ENCODE results near the gene RIOK2. TPM values are rescaled to one million over a fixed set of nuclear protein-coding genes. Genes with fewer than 3 reads are reported as not detected.
"Not testable (repeated sequence)": the region's sequence is repeated elsewhere in the genome, so short reads cannot be mapped to it uniquely, and the experiment has no call there.

The RIOK2 gene
- total RNA-seq, 1 donor from 2014 or later, result 18.9 TPM

- no peak for DNase-seq (ENCODE audit: extremely low read depth, low read depth, low spot score)
Observed at GRCh38 chr5:97171703-97172102, 11.3 kb downstream of the RIOK2 start.

- no peak for DNase-seq (ENCODE audit: extremely low read depth, low read depth, low spot score)
Observed at GRCh38 chr5:97167435-97167834, 15.6 kb downstream of the RIOK2 start.

- DNase-seq (ENCODE audit: extremely low read depth, low read depth, low spot score), result no peak
Observed at GRCh38 chr5:97165726-97166125, 17.3 kb downstream of the RIOK2 start.

GRCh38 chr5:97164846-97165245, 18.2 kb downstream of the RIOK2 start:
- DNase-seq (ENCODE audit: extremely low read depth, low read depth, low spot score), result no peak

GRCh38 chr5:97163790-97164285, 19.2 kb downstream of the RIOK2 start:
- DNase-seq (ENCODE audit: extremely low read depth, low read depth, low spot score), result no peak

- DNase-seq (ENCODE audit: extremely low read depth, low read depth, low spot score), result no peak
Observed at GRCh38 chr5:97163360-97163764, 19.7 kb downstream of the RIOK2 start.

GRCh38 chr5:97162045-97162444, 21.0 kb downstream of the RIOK2 start:
- DNase-seq (ENCODE audit: extremely low read depth, low read depth, low spot score), result peak; percentile 80

- DNase-seq (ENCODE audit: extremely low read depth, low read depth, low spot score), result no peak
Observed at GRCh38 chr5:97157689-97158088, 25.4 kb downstream of the RIOK2 start.

- DNase-seq (ENCODE audit: extremely low read depth, low read depth, low spot score), result no peak
Observed at GRCh38 chr5:97151370-97151769, 31.7 kb downstream of the RIOK2 start.

- no peak for DNase-seq (ENCODE audit: extremely low read depth, low read depth, low spot score)
Observed at GRCh38 chr5:97150401-97150800, 32.6 kb downstream of the RIOK2 start.

GRCh38 chr5:97149709-97150108, 33.3 kb downstream of the RIOK2 start:
- DNase-seq (ENCODE audit: extremely low read depth, low read depth, low spot score), result no peak

GRCh38 chr5:97148288-97148687, 34.8 kb downstream of the RIOK2 start:
- DNase-seq (ENCODE audit: extremely low read depth, low read depth, low spot score), result no peak

- DNase-seq (ENCODE audit: extremely low read depth, low read depth, low spot score), result no peak
Observed at GRCh38 chr5:97143704-97144103, 39.3 kb downstream of the RIOK2 start.

GRCh38 chr5:97142521-97143254, 40.4 kb downstream of the RIOK2 start, which contains the start of gene LIX1:
Gene LIX1, minus strand, starts transcription at chr5:97142611. Its CDS starts 35 bp downstream, at chr5:97142576.
- no peak for DNase-seq (ENCODE audit: extremely low read depth, low read depth, low spot score)

GRCh38 chr5:97141539-97141938, 41.5 kb downstream of the RIOK2 start:
- DNase-seq (ENCODE audit: extremely low read depth, low read depth, low spot score), result no peak

- DNase-seq (ENCODE audit: extremely low read depth, low read depth, low spot score), result no peak
Observed at GRCh38 chr5:97141031-97141430, 42.0 kb downstream of the RIOK2 start.

GRCh38 chr5:97140250-97140649, 42.8 kb downstream of the RIOK2 start:
- DNase-seq (ENCODE audit: extremely low read depth, low read depth, low spot score), result not testable (repeated sequence)

- no peak for DNase-seq (ENCODE audit: extremely low read depth, low read depth, low spot score)
Observed at GRCh38 chr5:97136475-97136874, 46.6 kb downstream of the RIOK2 start.

GRCh38 chr5:97135868-97136267, 47.2 kb downstream of the RIOK2 start:
- DNase-seq (ENCODE audit: extremely low read depth, low read depth, low spot score), result no peak

- DNase-seq (ENCODE audit: extremely low read depth, low read depth, low spot score), result no peak
Observed at GRCh38 chr5:97134634-97135033, 48.4 kb downstream of the RIOK2 start.

- no peak for DNase-seq (ENCODE audit: extremely low read depth, low read depth, low spot score)
Observed at GRCh38 chr5:97133101-97133500, 49.9 kb downstream of the RIOK2 start.

- DNase-seq (ENCODE audit: extremely low read depth, low read depth, low spot score), result no peak
Observed at GRCh38 chr5:97131921-97132320, 51.1 kb downstream of the RIOK2 start.
